Breast epithelium (tissue), 3 donors: ENCODE measurements around the gene BNC2.

ENCODE experiments used
- CTCF ChIP-seq, 3 donors: fragments of 450-650 bp; IDR thresholded peaks; one replicate each; pipeline ENCODE4 v1.5.1; 2016 to 2017; ENCODE audit warnings: antibody characterized with exemption in 3 of 3, mild to moderate bottlenecking in 3 of 3, moderate library complexity in 3 of 3
- POLR2A ChIP-seq: fragments of 450-650 bp; IDR thresholded peaks from one replicate; pipeline ENCODE4 v1.6.1; 2016; ENCODE audit warnings: antibody characterized with exemption, mild to moderate bottlenecking, moderate library complexity
- POLR2AphosphoS5 ChIP-seq, 3 donors: sonication (generic); formaldehyde crosslinking; IDR thresholded peaks; one replicate each; pipeline ENCODE4 v1.6.1; 2017; ENCODE audit warnings: antibody characterized with exemption in 3 of 3

DNA sequence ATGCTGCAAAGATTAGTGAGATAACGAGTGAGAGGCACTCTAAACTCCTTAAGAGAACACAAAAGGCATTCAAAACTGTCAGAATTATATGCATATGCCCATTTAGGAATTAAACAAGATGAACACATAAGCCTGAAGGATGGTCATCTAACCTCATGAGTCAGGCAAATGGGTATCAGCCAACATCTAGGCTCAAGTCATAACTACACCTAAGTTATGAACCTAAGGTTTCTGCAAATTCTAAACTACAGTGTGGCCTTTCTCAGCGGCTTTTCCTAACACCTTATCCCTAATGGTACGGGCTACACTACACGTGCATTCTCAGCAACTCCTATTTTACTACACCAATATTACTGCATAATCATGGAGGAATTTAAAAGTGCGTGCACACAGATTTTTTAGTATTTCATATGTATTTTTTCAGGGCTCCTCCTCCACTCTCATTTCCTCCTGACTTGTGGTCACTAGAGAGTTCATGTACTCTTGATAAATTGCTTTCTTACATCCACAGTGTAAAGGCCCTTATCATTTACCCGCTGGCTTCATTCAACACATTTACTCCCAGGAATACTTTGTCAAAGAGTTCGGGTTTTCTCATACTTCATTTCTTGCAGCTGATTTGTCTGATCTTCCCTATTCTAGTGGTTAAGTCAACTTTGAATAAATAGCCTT lies 316.5 kb downstream of the BNC2 start:
- TF ChIP-seq CTCF (IDR thresholded peaks at IDR 0.05) (no peak), POLR2AphosphoS5 (IDR thresholded peaks at IDR 0.05) (no peak), POLR2A (no peak)
